Measurements from ENCODE around the gene CT45A3.
"Not testable (repeated sequence)": the region's sequence is repeated elsewhere in the genome, so short reads cannot be mapped to it uniquely, and the experiment has no call there.

The CT45A3 gene

GRCh38 chrX:135768091-135768490, at the start of gene CT45A3:
Gene CT45A3 (minus strand): TSS chrX:135768191. CDS start chrX:135764444, 3,747 bp downstream.
- H3K27ac ChIP-seq; H3K36me3 ChIP-seq; H3K27me3 ChIP-seq; intact Hi-C loops (cut with DNase I; ENCODE audit: low total_unique reads); H3K9me3 ChIP-seq; DNase-seq; H3K4me1 ChIP-seq; H3K4me3 ChIP-seq: not testable (repeated sequence)

- H3K27me3 ChIP-seq; H3K4me3 ChIP-seq; H3K27ac ChIP-seq; H3K36me3 ChIP-seq; H3K9me3 ChIP-seq; intact Hi-C loops (cut with DNase I; ENCODE audit: low total_unique reads); DNase-seq; H3K4me1 ChIP-seq: not testable (repeated sequence)
Measured at GRCh38 chrX:135802687-135803086, 34.7 kb upstream of the CT45A3 start, which contains the start of gene CT45A6. Gene CT45A6 (minus strand): TSS chrX:135802787. CDS start chrX:135798993, 3,794 bp downstream.

- DNase-seq; H3K4me1 ChIP-seq; intact Hi-C loops (cut with DNase I; ENCODE audit: low total_unique reads); H3K27ac ChIP-seq; H3K36me3 ChIP-seq; H3K27me3 ChIP-seq; H3K9me3 ChIP-seq; H3K4me3 ChIP-seq: not testable (repeated sequence)
Measured at GRCh38 chrX:135785403-135785802, 17.4 kb upstream of the CT45A3 start, which contains the start of gene CT45A5. Gene CT45A5 (minus strand): TSS chrX:135785503. CDS start chrX:135781729, 3,774 bp downstream.

GRCh38 chrX:135744739-135745138, 23.3 kb downstream of the CT45A3 start:
- H3K4me3 ChIP-seq; H3K27ac ChIP-seq; H3K9me3 ChIP-seq; DNase-seq; intact Hi-C loops (cut with DNase I; ENCODE audit: low total_unique reads); H3K4me1 ChIP-seq; H3K36me3 ChIP-seq; H3K27me3 ChIP-seq: not testable (repeated sequence)

- Histone ChIP-seq H3K4me1 (no peaks in the 10 kb centered on the region), H3K27ac (no peak overlapping the region), H3K27me3 (no peaks in the 10 kb centered on the region), H3K36me3 (no peaks in the 10 kb centered on the region), H3K9me3 (no peaks in the 10 kb centered on the region), H3K4me3 (no peak overlapping the region)
- DNase-seq = no peak
- intact Hi-C loops (cut with DNase I; ENCODE audit: low total_unique reads) = no loop called here
- TF ChIP-seq CTCF (IDR thresholded peaks at IDR 0.05) = no peak
Measured at GRCh38 chrX:135741192-135741715, 26.7 kb downstream of the CT45A3 start.

- Histone ChIP-seq H3K36me3 (no peaks in the 10 kb centered on the region), H3K27me3 (no peaks in the 10 kb centered on the region), H3K9me3 (no peaks in the 10 kb centered on the region), H3K27ac (no peak overlapping the region), H3K4me1 (no peaks in the 10 kb centered on the region), H3K4me3 (no peak overlapping the region)
- DNase-seq = peak in 1 of 2 donors; percentile 58
- intact Hi-C loops (cut with DNase I; ENCODE audit: low total_unique reads) = no loop called here
- TF ChIP-seq CTCF (IDR thresholded peaks at IDR 0.05) = peak in 1 of 2 experiments; percentile 4
Measured at GRCh38 chrX:135740681-135741149, 27.3 kb downstream of the CT45A3 start.

GRCh38 chrX:135737366-135738071, 30.5 kb downstream of the CT45A3 start:
- H3K27ac ChIP-seq = no peak overlapping the region
- TF ChIP-seq CTCF (IDR thresholded peaks at IDR 0.05) = no peak
- intact Hi-C loops (cut with DNase I; ENCODE audit: low total_unique reads) = no loop called here
- DNase-seq = no peak
- no peaks in the 10 kb centered on the region for H3K27me3 ChIP-seq
- no peaks in the 10 kb centered on the region for H3K4me1 ChIP-seq
- no peaks in the 10 kb centered on the region for H3K36me3 ChIP-seq
- no peak overlapping the region for H3K4me3 ChIP-seq
- H3K9me3 ChIP-seq = no peaks in the 10 kb centered on the region

- DNase-seq; H3K9me3 ChIP-seq; intact Hi-C loops (cut with DNase I; ENCODE audit: low total_unique reads): not testable (repeated sequence)
Measured at GRCh38 chrX:135734666-135735065, 33.3 kb downstream of the CT45A3 start.

More at GRCh38 chrX:135734666-135735065, 33.3 kb downstream of the CT45A3 start:
- H3K4me1 ChIP-seq, H3K27ac ChIP-seq, H3K27me3 ChIP-seq, H3K36me3 ChIP-seq, H3K4me3 ChIP-seq: not testable (repeated sequence)

All from tibial artery (tissue), 4 donors.